HG02970 (cell line): ENCODE data around the gene ZBTB8A.
A peak's percentile ranks its signal among the peaks of the same experiment; 100 is the strongest.
"Not testable (repeated sequence)": the region's sequence is repeated elsewhere in the genome, so short reads cannot be mapped to it uniquely, and the experiment has no call there.

Experiments
- ATAC-seq: cut with Tn5 transposase; IDR thresholded peaks from one replicate; pipeline ENCODE4 v1.9.1; 2021; ENCODE audit warnings: mild to moderate bottlenecking, moderate library complexity, moderate number of reproducible peaks; ENCODE audit not compliant: unreplicated experiment, low FRiP score

Gene ZBTB8A

GRCh38 chr1:32613472-32613871, 74.2 kb downstream of the ZBTB8A start:
- ATAC-seq: no peak

- ATAC-seq: no peak
These were observed 79.5 kb downstream of the ZBTB8A start for GRCh38 chr1:32618673-32619221.

GRCh38 chr1:32619701-32620485, 80.7 kb downstream of the ZBTB8A start:
- ATAC-seq: no peak

GRCh38 chr1:32622205-32622604, 83.0 kb downstream of the ZBTB8A start:
- no peak for ATAC-seq

- ATAC-seq: no peak
These were observed 83.8 kb downstream of the ZBTB8A start for GRCh38 chr1:32622806-32623681.

GRCh38 chr1:32623775-32624174, 84.5 kb downstream of the ZBTB8A start:
- no peak for ATAC-seq

- ATAC-seq: no peak
These were observed 86.9 kb downstream of the ZBTB8A start for GRCh38 chr1:32626176-32626575.

GRCh38 chr1:32627596-32628162, 88.5 kb downstream of the ZBTB8A start:
- peak; percentile 67 for ATAC-seq

GRCh38 chr1:32630173-32630572, 90.9 kb downstream of the ZBTB8A start:
- ATAC-seq: not testable (repeated sequence)

GRCh38 chr1:32632829-32633228, 93.6 kb downstream of the ZBTB8A start:
- no peak for ATAC-seq

GRCh38 chr1:32635508-32636277, 96.5 kb downstream of the ZBTB8A start:
- no peak for ATAC-seq

- no peak for ATAC-seq
These were observed 97.9 kb downstream of the ZBTB8A start for GRCh38 chr1:32636914-32637645.

- ATAC-seq: no peak
These were observed 100.4 kb downstream of the ZBTB8A start for GRCh38 chr1:32639489-32640075.

- ATAC-seq: not testable (repeated sequence)
These were observed 103.1 kb downstream of the ZBTB8A start for GRCh38 chr1:32642292-32642827.

GRCh38 chr1:32644426-32644825, 105.2 kb downstream of the ZBTB8A start:
- no peak for ATAC-seq

- ATAC-seq: no peak
These were observed 108.3 kb downstream of the ZBTB8A start for GRCh38 chr1:32647308-32648134.

- peak; percentile 61 for ATAC-seq
These were observed 111.1 kb downstream of the ZBTB8A start, which contains the start of gene ZBTB8OS for GRCh38 chr1:32650248-32650751. Gene ZBTB8OS (minus strand): TSS chr1:32650550. CDS start chr1:32650529, 21 bp downstream.
